H1 (cell line): ENCODE data around the gene ZFAND3. TPM values are rescaled to one million over a fixed set of nuclear protein-coding genes. Genes with fewer than 3 reads are reported as not detected.

ENCODE experiments used
- CTCF ChIA-PET: fragments of 300-600 bp; sonication (Branson Sonifier 250); formaldehyde crosslinking; loops from one replicate; lab custom pipeline; 2021; ENCODE audit not compliant: partially characterized antibody; lab: Charles Lee
- POLR2A ChIA-PET: fragments of 300-600 bp; sonication (Branson Sonifier 250); formaldehyde crosslinking; loops from one replicate; lab custom pipeline; 2021; ENCODE audit warnings: inconsistent platforms; ENCODE audit not compliant: partially characterized antibody; lab: Charles Lee
- DNase-seq, 2 experiments: peaks; one replicate each; pipeline versions ENCODE4 v3.0.0 to v3.0.0-alpha.2; 2010 to 2022; ENCODE audit warnings: low spot score in 2 of 2, low read depth in 1 of 2, mixed read lengths in 1 of 2
- FAIRE-seq: peaks from 2 replicates; lab custom pipeline; 2011; peaks lifted over from hg19 to GRCh38; lab: Jason Lieb, UNC
- H2AFZ ChIP-seq: 2 replicates; pipeline ENCODE4 v1.8.1; 2012; ENCODE audit warnings: low read length, inconsistent platforms
- H2AK5ac ChIP-seq: 2 replicates; pipeline ENCODE4 v1.6.1; 2013; ENCODE audit warnings: low read depth, low read length
- H2BK120ac ChIP-seq: replicated peaks from 2 replicates; pipeline ENCODE3; 2013; ENCODE audit warnings: low read depth, low read length, inconsistent platforms
- H2BK12ac ChIP-seq: 2 replicates; pipeline ENCODE4 v1.6.1; 2013; ENCODE audit warnings: low read depth, low read length
- H2BK15ac ChIP-seq: 2 replicates; pipeline ENCODE4 v1.6.1; 2013; ENCODE audit warnings: low read length
- H2BK20ac ChIP-seq: 2 replicates; pipeline ENCODE4 v1.6.1; 2013; ENCODE audit warnings: low read length
- H2BK5ac ChIP-seq: 2 replicates; pipeline ENCODE4 v1.6.1; 2013; ENCODE audit warnings: low read depth, low read length
- H3K14ac ChIP-seq: 2 replicates; pipeline ENCODE4 v1.6.1; 2013; ENCODE audit warnings: inconsistent platforms; ENCODE audit not compliant: insufficient read length
- H3K18ac ChIP-seq: 2 replicates; pipeline ENCODE4 v1.6.1; 2013; ENCODE audit warnings: low read length; ENCODE audit errors: extremely low read depth
- H3K23ac ChIP-seq: 2 replicates; pipeline ENCODE4 v1.6.1; 2013; ENCODE audit warnings: inconsistent platforms; ENCODE audit not compliant: insufficient read length
- H3K23me2 ChIP-seq: 2 replicates; pipeline ENCODE4 v1.6.1; 2013; ENCODE audit warnings: low read depth, low read length
- H3K27ac ChIP-seq: 2 replicates; pipeline ENCODE4 v1.6.1; 2011; ENCODE audit warnings: low read depth, low read length, inconsistent platforms
- H3K27me3 ChIP-seq, 4 experiments: replicated peaks in 1 of 4; 1 replicate in 1 of 4; 2 replicates in 3 of 4; pipeline versions ENCODE4 v1.6.1 to v1.8.1; 2011 to 2013; ENCODE audit warnings: low read length in 3 of 4, mild to moderate bottlenecking in 3 of 4, inconsistent platforms in 2 of 4, mixed read lengths in 2 of 4, moderate library complexity in 1 of 4; ENCODE audit not compliant: control insufficient read depth in 3 of 4, insufficient read depth in 3 of 4; ENCODE audit errors: extremely low read depth in 1 of 4
- H3K36me3 ChIP-seq, 4 experiments: 2 replicates each; pipeline versions ENCODE4 v1.6.1 to v1.8.1; 2011 to 2013; ENCODE audit warnings: mild to moderate bottlenecking in 4 of 4, low read length in 3 of 4, moderate library complexity in 2 of 4, control low read depth in 1 of 4, inconsistent platforms in 1 of 4; ENCODE audit not compliant: insufficient read depth in 4 of 4, control insufficient read depth in 2 of 4
- H3K4ac ChIP-seq: replicated peaks from 2 replicates; pipeline ENCODE3; 2013; ENCODE audit warnings: low read length, low read depth, mixed read lengths, inconsistent platforms; ENCODE audit not compliant: insufficient read length
- H3K4me1 ChIP-seq, 4 experiments: replicated peaks in 1 of 4; 1 replicate in 1 of 4; 2 replicates in 3 of 4; pipeline versions ENCODE4 v1.6.1 to v1.8.1; 2011 to 2013; ENCODE audit warnings: low read length in 3 of 4, inconsistent platforms in 2 of 4, mixed read lengths in 1 of 4; ENCODE audit not compliant: insufficient read depth in 4 of 4, control insufficient read depth in 3 of 4
- H3K4me2 ChIP-seq, 2 experiments: 2 replicates each; pipeline versions ENCODE4 v1.6.1 to v1.8.1; 2011 to 2013; ENCODE audit warnings: low read depth in 2 of 2, low read length in 2 of 2, control low read depth in 1 of 2, inconsistent platforms in 1 of 2, mild to moderate bottlenecking in 1 of 2; ENCODE audit not compliant: insufficient read depth in 1 of 2
- H3K4me3 ChIP-seq, 4 experiments: fragments of 200-600, 300-600 bp in 1 of 4; sonication (generic), shearing (Covaris generic), sonication (Bioruptor Twin) in 1 of 4; 2 replicates each; pipeline versions ENCODE4 v1.5.1 to v1.8.1; 2011 to 2016; ENCODE audit warnings: low read length in 4 of 4, low read depth in 3 of 4, control low read depth in 2 of 4, inconsistent platforms in 2 of 4, mild to moderate bottlenecking in 2 of 4, mixed read lengths in 1 of 4, moderate library complexity in 1 of 4; ENCODE audit not compliant: insufficient read depth in 2 of 4; ENCODE audit errors: extremely low read depth in 1 of 4
- H3K56ac ChIP-seq: replicated peaks from 2 replicates; pipeline ENCODE3; 2013; ENCODE audit warnings: low read depth, mild to moderate bottlenecking, mixed read lengths, low read length, inconsistent platforms; ENCODE audit not compliant: insufficient read length
- H3K79me1 ChIP-seq: 2 replicates; pipeline ENCODE4 v1.6.1; 2013; ENCODE audit warnings: low read depth, low read length, control low read depth
- H3K79me2 ChIP-seq, 2 experiments: 2 replicates each; pipeline versions ENCODE4 v1.6.1 to v1.8.1; 2012 to 2013; ENCODE audit warnings: low read length in 2 of 2, mild to moderate bottlenecking in 2 of 2, inconsistent platforms in 1 of 2; ENCODE audit not compliant: insufficient read depth in 2 of 2, control insufficient read depth in 1 of 2
- H3K9ac ChIP-seq, 4 experiments: replicated peaks in 1 of 4; 1 replicate in 1 of 4; 2 replicates in 3 of 4; pipeline versions ENCODE4 v1.6.1 to v1.8.1; 2011 to 2013; ENCODE audit warnings: low read depth in 3 of 4, low read length in 3 of 4, control low read depth in 2 of 4, mild to moderate bottlenecking in 2 of 4, moderate library complexity in 2 of 4, inconsistent platforms in 1 of 4; ENCODE audit errors: extremely low read depth in 1 of 4
- H3K9me3 ChIP-seq, 2 experiments: 2 replicates each; pipeline versions ENCODE4 v1.6.1 to v1.8.1; 2012 to 2013; ENCODE audit warnings: mild to moderate bottlenecking in 2 of 2, moderate library complexity in 2 of 2, control low read depth in 1 of 2, inconsistent platforms in 1 of 2, low read depth in 1 of 2, low read length in 1 of 2, mixed read lengths in 1 of 2; ENCODE audit not compliant: insufficient read depth in 2 of 2
- H4K20me1 ChIP-seq, 2 experiments: replicated peaks in 1 of 2; 2 replicates each; pipeline versions ENCODE3 to v1.8.1; 2011 to 2013; ENCODE audit warnings: inconsistent platforms in 2 of 2, low read length in 2 of 2, mild to moderate bottlenecking in 1 of 2; ENCODE audit not compliant: insufficient read depth in 2 of 2, control insufficient read depth in 1 of 2
- H4K5ac ChIP-seq: 2 replicates; pipeline ENCODE4 v1.6.1; 2013; ENCODE audit warnings: low read length, low read depth, mixed read lengths, inconsistent platforms; ENCODE audit not compliant: insufficient read length
- H4K8ac ChIP-seq: 2 replicates; pipeline ENCODE4 v1.8.0; 2013; ENCODE audit warnings: mild to moderate bottlenecking, moderate library complexity, low read length, inconsistent platforms; ENCODE audit not compliant: insufficient read depth; ENCODE audit errors: extremely low read depth
- H4K91ac ChIP-seq: replicated peaks from 2 replicates; pipeline ENCODE3; 2013; ENCODE audit warnings: low read length, mixed read lengths, inconsistent platforms; ENCODE audit not compliant: insufficient read length
- CTBP2 ChIP-seq: IDR thresholded peaks from 2 replicates; pipeline ENCODE4 v1.7.0; 2011; ENCODE audit warnings: borderline replicate concordance, mild to moderate bottlenecking, moderate library complexity, mixed read lengths, low read length; ENCODE audit not compliant: insufficient read depth, insufficient read length
- CTCF ChIP-seq, 3 experiments: IDR thresholded peaks; 1 replicate in 2 of 3; 2 replicates in 1 of 3; pipeline versions ENCODE4 v1.5.1 to v1.6.1; 2011; ENCODE audit warnings: low read length in 3 of 3, mild to moderate bottlenecking in 3 of 3, inconsistent platforms in 2 of 3, low read depth in 1 of 3, moderate library complexity in 1 of 3; ENCODE audit not compliant: insufficient read depth in 1 of 3; ENCODE audit errors: control extremely low read depth in 1 of 3
- HDAC2 ChIP-seq, 2 experiments: fragments of 300-600 bp in 1 of 2; sonication (generic) in 1 of 2; IDR thresholded peaks; 2 replicates each; pipeline ENCODE4 v1.6.1; 2011 to 2012; ENCODE audit warnings: low read depth in 2 of 2, low read length in 2 of 2, mild to moderate bottlenecking in 2 of 2, moderate library complexity in 2 of 2, borderline replicate concordance in 1 of 2, inconsistent platforms in 1 of 2
- NRF1 ChIP-seq: IDR thresholded peaks from 2 replicates; pipeline ENCODE4 v1.6.1; 2011; ENCODE audit warnings: mild to moderate bottlenecking, low read depth, low read length, improper control_type of control experiment
- RBBP5 ChIP-seq: IDR thresholded peaks from 2 replicates; pipeline ENCODE4 v1.7.1; 2012; ENCODE audit warnings: low read depth, mild to moderate bottlenecking, inconsistent platforms, low read length, moderate library complexity, borderline replicate concordance
- RFX5 ChIP-seq: IDR thresholded peaks from 2 replicates; pipeline ENCODE4 v1.6.1; 2011; ENCODE audit warnings: low read depth, low read length, improper control_type of control experiment, borderline replicate concordance
- SIRT6 ChIP-seq: IDR thresholded peaks from one replicate; pipeline ENCODE4 v1.7.1; 2012; ENCODE audit warnings: low read length, inconsistent platforms
- SIX5 ChIP-seq: IDR thresholded peaks from 2 replicates; pipeline ENCODE4 v1.6.1; 2011; ENCODE audit warnings: mild to moderate bottlenecking, low read depth, low read length
- SP2 ChIP-seq: IDR thresholded peaks from 2 replicates; pipeline ENCODE4 v1.6.1; 2012; ENCODE audit warnings: mild to moderate bottlenecking, low read length, inconsistent platforms
- WGBS, 2 experiments: shearing (Covaris generic) in 1 of 2; methylation state at CpG; one replicate each; pipeline versions ENCODE4 v1.1.6 to v1.1.7; 2013 to 2015; ENCODE audit warnings: low lambda C conversion rate in 2 of 2, mixed read lengths in 2 of 2, inconsistent platforms in 1 of 2, low coverage in 1 of 2, missing lambda C conversion rate in 1 of 2; ENCODE audit not compliant: insufficient replicate concordance in 2 of 2, insufficient coverage in 1 of 2, insufficient read length in 1 of 2; ENCODE audit errors: extremely low coverage in 1 of 2, missing lambda C conversion rate in 1 of 2; 5-methylcytosine and 5-hydroxymethylcytosine counted together
- polyA plus RNA-seq, 7 experiments: library from polyadenylated mRNA; depleted of rRNA in 3 of 7; stranded (reverse) in 5 of 7; unstranded in 2 of 7; fragments of >200 nt in 5 of 7; fragments of 200-250 nt in 2 of 7; gene quantifications; 1 replicate in 5 of 7; 2 replicates in 1 of 7; 4 replicates in 1 of 7; pipeline versions ENCODE4 v1.2.1 to v1.2.3, GENCODE V29; 2011 to 2013; ENCODE audit warnings: missing spikeins in 2 of 7, mixed read lengths in 2 of 7
- total RNA-seq: library from RNA; stranded (reverse); fragmentation: NEBNext Ultra II Directional; extraction: Animal tissue kit (Norgen Biotek cat#: 25700); gene quantifications from 2 replicates; pipeline ENCODE4 v1.2.1, GENCODE V29; 2021

ZFAND3 gene
- total and polyA plus RNA-seq, 2 of the 8 experiments (the other 6 are each of a cell fraction or from before 2014, with no cell fraction given), result 13.0 to 51.3 TPM

GRCh38 chr6:38161331-38161730 is 341.8 kb downstream of the ZFAND3 start:
- Histone ChIP-seq H4K20me1 (no peaks in the 10 kb centered on the region), H3K27me3 (no peaks in the 10 kb centered on the region), H4K5ac (no peak overlapping the region), H3K23me2 (no peaks in the 10 kb centered on the region), H3K9ac (no peak overlapping the region), H3K14ac (no peak overlapping the region), H3K9me3 (no peaks in the 10 kb centered on the region), H3K23ac (no peak overlapping the region), H3K4me3 (no peak overlapping the region), H2BK12ac (no peak overlapping the region), H3K36me3 (no peaks in the 10 kb centered on the region; a peak in 1 of 8 replicates), H2BK5ac (no peak overlapping the region), H3K4me1 (no peaks in the 10 kb centered on the region; a peak in 1 of 7 replicates), H3K27ac (no peak overlapping the region), H3K4me2 (no peak overlapping the region), H2AK5ac (no peak overlapping the region), H3K18ac (no peak overlapping the region), H2AFZ (no peak overlapping the region), H2BK15ac (no peak overlapping the region), H4K91ac (no peak overlapping the region), H3K4ac (no peak overlapping the region), H3K79me1 (no peaks in the 10 kb centered on the region), H2BK20ac (no peak overlapping the region), H4K8ac (peak overlapping the region; percentile 71; the same call in 1 of the 2 replicates), H3K56ac (no peak overlapping the region), H2BK120ac (no peak overlapping the region), H3K79me2 (no peaks in the 10 kb centered on the region)
- TF ChIP-seq CTCF (IDR thresholded peaks at IDR 0.05; ENCODE audit: control extremely low read depth in 1 of 3, insufficient read depth in 1 of 3, low read depth in 1 of 3, low read length in 3 of 3), result no peak
- TF ChIP-seq HDAC2 (IDR thresholded peaks at IDR 0.05; ENCODE audit: borderline replicate concordance in 1 of 2, low read depth in 2 of 2, low read length in 2 of 2), result no peak
- TF ChIP-seq SIRT6, result no peak
- no peak for TF ChIP-seq CTBP2
- TF ChIP-seq SIX5, result no peak
- no peak for TF ChIP-seq RBBP5
- no peak for TF ChIP-seq SP2
- TF ChIP-seq RFX5, result no peak
- no peak for TF ChIP-seq NRF1
- ChIA-PET POLR2A (no interaction called here), CTCF (interaction anchor here (1.1 to 1.7 kb wide), 2 partner anchors 15 to 40 kb away, joined by 3 to 4 read pairs; no protein-coding TSS in a partner anchor)
- 94% methylated on average over 15 of the region's 15 CpGs; no CpG with 5 or more reads in 1 of the 2 experiments for WGBS, 2 experiments
- no peak for FAIRE-seq
- DNase-seq, result no peak
